ENCODE measurements around the gene TACC2.

Gene TACC2

GRCh38 chr10:121988361-121989324 is at the start of gene TACC2:
Gene TACC2, plus strand, starts transcription at chr10:121989163. Its CDS starts 32,819 bp downstream, at chr10:122021982.
- Histone ChIP-seq H3K4me3 (ENCODE audit: low read length) (no peak within 1 kb of the TSS), H3K4me1 (ENCODE audit: control insufficient read depth, low read depth, low read length) (no peaks in the 10 kb centered on the region), H3K36me3 (ENCODE audit: control insufficient read depth, low read depth, low read length) (no peaks in the 10 kb centered on the region), H3K9ac (ENCODE audit: low read length) (no peak within 1 kb of the TSS), H3K9me3 (ENCODE audit: control insufficient read depth, low read depth, low read length) (peaks cover 8% of the 10 kb centered on the region), H3K27ac (ENCODE audit: low read length) (no peak within 1 kb of the TSS), H3K27me3 (ENCODE audit: control insufficient read depth, insufficient read depth, low read length) (no peaks in the 10 kb centered on the region)

- Histone ChIP-seq H3K27me3 (ENCODE audit: control insufficient read depth, insufficient read depth, low read length) (no peaks in the 10 kb centered on the region), H3K9ac (ENCODE audit: low read length) (no peak overlapping the region), H3K9me3 (ENCODE audit: control insufficient read depth, low read depth, low read length) (no peaks in the 10 kb centered on the region), H3K27ac (ENCODE audit: low read length) (no peak overlapping the region), H3K4me1 (ENCODE audit: control insufficient read depth, low read depth, low read length) (no peaks in the 10 kb centered on the region), H3K36me3 (ENCODE audit: control insufficient read depth, low read depth, low read length) (no peaks in the 10 kb centered on the region), H3K4me3 (ENCODE audit: low read length) (no peak overlapping the region)
Observed at GRCh38 chr10:121941532-121941931, 47.4 kb upstream of the TACC2 start.

- Histone ChIP-seq H3K4me1 (ENCODE audit: control insufficient read depth, low read depth, low read length) (no peaks in the 10 kb centered on the region), H3K27me3 (ENCODE audit: control insufficient read depth, insufficient read depth, low read length) (no peaks in the 10 kb centered on the region), H3K36me3 (ENCODE audit: control insufficient read depth, low read depth, low read length) (no peaks in the 10 kb centered on the region), H3K27ac (ENCODE audit: low read length) (no peak overlapping the region), H3K9me3 (ENCODE audit: control insufficient read depth, low read depth, low read length) (no peaks in the 10 kb centered on the region), H3K9ac (ENCODE audit: low read length) (no peak overlapping the region), H3K4me3 (ENCODE audit: low read length) (no peak overlapping the region)
Observed at GRCh38 chr10:121942749-121943416, 46.1 kb upstream of the TACC2 start.

DNA sequence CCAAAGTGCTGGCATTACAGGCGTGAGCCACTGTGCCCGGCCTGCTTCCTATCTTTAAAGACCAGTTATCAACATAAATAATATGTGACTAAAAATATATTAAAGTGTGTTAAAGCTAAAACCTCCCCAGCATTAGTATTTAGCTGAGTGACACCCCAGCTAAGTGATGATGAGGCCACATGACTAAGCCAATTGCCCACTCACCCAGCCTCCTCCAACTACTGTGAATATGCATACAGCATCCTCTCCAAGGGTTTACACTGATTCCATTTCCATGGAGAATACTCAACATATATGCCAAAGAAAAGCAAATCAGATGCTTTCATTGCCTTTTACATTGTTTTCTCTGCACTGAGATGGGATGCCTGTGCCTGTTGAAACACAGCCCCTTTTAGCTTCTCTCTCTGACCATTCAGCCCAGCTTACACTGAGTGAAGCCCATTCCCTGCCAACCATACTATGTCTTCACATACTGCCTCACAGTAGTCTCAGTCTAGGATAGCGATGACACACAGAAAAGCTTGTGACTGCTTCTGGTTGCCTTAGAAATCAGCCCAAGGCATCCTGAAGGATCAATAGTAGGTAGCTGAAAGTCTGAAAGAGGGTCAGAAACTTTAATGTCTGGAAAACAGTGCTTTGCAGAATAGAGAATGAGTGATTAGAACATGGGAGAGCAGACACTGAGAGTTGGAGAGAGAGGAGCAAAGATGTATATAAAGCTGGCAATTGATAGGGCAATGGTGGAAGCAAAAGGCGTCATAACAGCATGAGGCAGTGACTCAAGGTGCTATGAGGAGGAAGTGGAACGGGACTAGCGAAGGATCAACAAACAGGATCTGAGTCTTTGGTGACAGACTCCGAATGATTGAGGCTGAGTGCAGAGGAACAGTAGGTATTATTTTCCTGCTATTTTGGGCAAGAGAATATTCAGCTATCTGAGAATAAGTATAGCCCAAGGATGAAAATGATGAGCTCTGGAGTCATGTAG is 41.3 kb upstream of the TACC2 start:
- no peaks in the 10 kb centered on the region for H3K4me1 ChIP-seq (ENCODE audit: control insufficient read depth, low read depth, low read length)
- H3K36me3 ChIP-seq (ENCODE audit: control insufficient read depth, low read depth, low read length), result no peaks in the 10 kb centered on the region
- H3K9ac ChIP-seq (ENCODE audit: low read length), result no peak overlapping the region
- H3K4me3 ChIP-seq (ENCODE audit: low read length), result no peak overlapping the region
- H3K27ac ChIP-seq (ENCODE audit: low read length), result no peak overlapping the region
- H3K9me3 ChIP-seq (ENCODE audit: control insufficient read depth, low read depth, low read length), result no peaks in the 10 kb centered on the region
- no peaks in the 10 kb centered on the region for H3K27me3 ChIP-seq (ENCODE audit: control insufficient read depth, insufficient read depth, low read length)

- H3K36me3 ChIP-seq (ENCODE audit: control insufficient read depth, low read depth, low read length), result no peaks in the 10 kb centered on the region
- no peak overlapping the region for H3K9ac ChIP-seq (ENCODE audit: low read length)
- H3K4me1 ChIP-seq (ENCODE audit: control insufficient read depth, low read depth, low read length), result no peaks in the 10 kb centered on the region
- H3K9me3 ChIP-seq (ENCODE audit: control insufficient read depth, low read depth, low read length), result no peaks in the 10 kb centered on the region
- no peak overlapping the region for H3K4me3 ChIP-seq (ENCODE audit: low read length)
- no peaks in the 10 kb centered on the region for H3K27me3 ChIP-seq (ENCODE audit: control insufficient read depth, insufficient read depth, low read length)
- H3K27ac ChIP-seq (ENCODE audit: low read length), result no peak overlapping the region
Observed at GRCh38 chr10:121949049-121949448, 39.9 kb upstream of the TACC2 start.

- no peaks in the 10 kb centered on the region for H3K27me3 ChIP-seq (ENCODE audit: control insufficient read depth, insufficient read depth, low read length)
- no peak overlapping the region for H3K9ac ChIP-seq (ENCODE audit: low read length)
- H3K27ac ChIP-seq (ENCODE audit: low read length), result no peak overlapping the region
- no peaks in the 10 kb centered on the region for H3K9me3 ChIP-seq (ENCODE audit: control insufficient read depth, low read depth, low read length)
- H3K4me3 ChIP-seq (ENCODE audit: low read length), result no peak overlapping the region
- H3K36me3 ChIP-seq (ENCODE audit: control insufficient read depth, low read depth, low read length), result no peaks in the 10 kb centered on the region
- no peaks in the 10 kb centered on the region for H3K4me1 ChIP-seq (ENCODE audit: control insufficient read depth, low read depth, low read length)
Observed at GRCh38 chr10:121949451-121949850, 39.5 kb upstream of the TACC2 start.

GRCh38 chr10:121952226-121952625 is 36.7 kb upstream of the TACC2 start:
- H3K4me3 ChIP-seq (ENCODE audit: low read length), result no peak overlapping the region
- H3K9ac ChIP-seq (ENCODE audit: low read length), result no peak overlapping the region
- no peaks in the 10 kb centered on the region for H3K9me3 ChIP-seq (ENCODE audit: control insufficient read depth, low read depth, low read length)

DNA sequence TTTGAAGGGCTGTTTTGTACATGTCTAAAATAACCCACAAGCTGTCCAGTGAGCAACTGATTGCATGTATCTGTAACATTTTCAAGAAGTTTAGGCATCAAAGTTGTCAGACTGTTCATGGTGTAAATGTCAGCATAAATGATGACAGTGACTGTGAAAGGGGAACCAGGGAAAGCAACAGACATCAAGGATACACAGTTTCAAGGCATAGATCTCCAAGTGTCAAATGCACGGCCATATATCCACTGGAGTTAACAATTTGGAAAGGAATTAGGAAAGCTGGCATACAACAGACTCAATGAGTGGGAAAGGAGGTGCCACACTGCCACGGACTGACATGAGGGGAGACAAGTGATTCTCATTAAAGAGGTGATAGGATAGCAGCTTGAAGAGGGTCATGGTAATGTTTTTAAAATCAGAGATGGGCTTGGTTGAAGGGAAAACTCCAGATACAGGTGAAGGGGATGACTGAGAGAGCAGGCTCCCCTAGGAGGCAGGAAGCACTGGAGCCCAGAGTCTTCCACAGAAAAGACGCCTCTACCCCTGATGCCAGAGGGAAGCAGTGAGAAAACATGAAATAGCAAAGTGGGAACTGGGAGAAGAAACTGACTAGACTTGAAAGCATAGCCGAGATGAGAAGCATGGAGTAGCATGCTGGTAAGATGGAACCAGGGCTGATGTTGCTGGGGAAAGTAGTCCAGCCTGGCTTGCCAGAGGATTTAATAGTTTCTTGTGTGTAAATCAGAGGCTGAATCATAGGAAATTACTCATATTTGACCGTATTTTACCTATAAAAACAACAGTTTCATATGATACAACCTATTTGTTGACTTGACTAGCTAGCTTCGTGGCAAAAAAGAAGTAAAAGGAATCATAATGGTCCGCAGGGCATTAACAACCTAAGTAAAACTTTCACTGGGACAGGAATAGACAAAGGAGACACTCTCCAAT is 32.6 kb upstream of the TACC2 start:
- Histone ChIP-seq H3K4me3 (ENCODE audit: low read length) (no peak overlapping the region), H3K36me3 (ENCODE audit: control insufficient read depth, low read depth, low read length) (peaks cover 28% of the 10 kb centered on the region), H3K27ac (ENCODE audit: low read length) (no peak overlapping the region), H3K9me3 (ENCODE audit: control insufficient read depth, low read depth, low read length) (no peaks in the 10 kb centered on the region), H3K4me1 (ENCODE audit: control insufficient read depth, low read depth, low read length) (peaks cover 5% of the 10 kb centered on the region), H3K27me3 (ENCODE audit: control insufficient read depth, insufficient read depth, low read length) (no peaks in the 10 kb centered on the region), H3K9ac (ENCODE audit: low read length) (no peak overlapping the region)

More at GRCh38 chr10:121952226-121952625, 36.7 kb upstream of the TACC2 start:
- H3K4me1 ChIP-seq (ENCODE audit: control insufficient read depth, low read depth, low read length), result no peaks in the 10 kb centered on the region
- no peaks in the 10 kb centered on the region for H3K27me3 ChIP-seq (ENCODE audit: control insufficient read depth, insufficient read depth, low read length)
- H3K36me3 ChIP-seq (ENCODE audit: control insufficient read depth, low read depth, low read length), result peaks cover 13% of the 10 kb centered on the region
- no peak overlapping the region for H3K27ac ChIP-seq (ENCODE audit: low read length)

DNA sequence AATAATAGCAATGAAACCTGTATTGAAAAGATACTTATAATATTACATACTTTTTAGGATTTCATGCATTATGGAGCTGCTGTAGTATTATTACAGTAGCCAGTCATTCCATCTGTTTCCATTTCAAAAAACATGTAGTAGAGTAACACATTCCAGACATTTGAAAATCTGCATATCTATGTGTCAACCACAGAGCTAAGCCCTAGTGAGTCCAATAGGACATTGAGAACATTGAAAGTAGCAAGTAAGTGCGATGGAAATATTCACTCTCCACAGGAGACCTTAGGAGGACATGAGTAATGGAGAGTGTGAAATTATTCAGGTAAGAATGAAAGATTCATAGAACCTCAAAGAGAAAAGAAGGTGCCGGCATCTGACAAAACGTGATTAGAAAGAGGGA is 29.3 kb upstream of the TACC2 start:
- H3K27me3 ChIP-seq (ENCODE audit: control insufficient read depth, insufficient read depth, low read length), result no peaks in the 10 kb centered on the region
- peaks cover 5% of the 10 kb centered on the region for H3K4me1 ChIP-seq (ENCODE audit: control insufficient read depth, low read depth, low read length)
- no peaks in the 10 kb centered on the region for H3K9me3 ChIP-seq (ENCODE audit: control insufficient read depth, low read depth, low read length)
- no peak overlapping the region for H3K9ac ChIP-seq (ENCODE audit: low read length)
- H3K27ac ChIP-seq (ENCODE audit: low read length), result no peak overlapping the region
- no peak overlapping the region for H3K4me3 ChIP-seq (ENCODE audit: low read length)
- peaks cover 37% of the 10 kb centered on the region for H3K36me3 ChIP-seq (ENCODE audit: control insufficient read depth, low read depth, low read length)

DNA sequence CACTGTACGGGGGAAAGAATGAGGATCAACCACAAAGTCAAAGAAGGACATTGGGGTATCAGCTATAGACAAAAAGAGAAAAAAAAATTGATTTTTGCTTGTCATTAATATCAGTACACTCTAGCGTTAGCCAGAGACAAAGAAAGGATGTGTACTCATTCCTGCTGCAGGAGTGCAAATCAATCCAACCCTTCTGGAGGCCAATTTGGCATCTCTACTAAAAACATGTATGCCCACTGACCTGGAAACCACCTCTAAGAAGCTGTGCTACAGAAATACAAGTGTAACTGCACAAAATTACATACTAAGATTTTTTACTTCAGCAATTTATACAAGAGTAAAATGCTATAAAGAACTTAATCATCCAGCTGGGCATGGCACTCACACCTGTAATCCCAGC is 27.5 kb upstream of the TACC2 start:
- no peak overlapping the region for H3K9ac ChIP-seq (ENCODE audit: low read length)
- no peak overlapping the region for H3K4me3 ChIP-seq (ENCODE audit: low read length)
- H3K27ac ChIP-seq (ENCODE audit: low read length), result no peak overlapping the region
- peaks cover 5% of the 10 kb centered on the region for H3K4me1 ChIP-seq (ENCODE audit: control insufficient read depth, low read depth, low read length)
- H3K27me3 ChIP-seq (ENCODE audit: control insufficient read depth, insufficient read depth, low read length), result no peaks in the 10 kb centered on the region
- peaks cover 47% of the 10 kb centered on the region for H3K36me3 ChIP-seq (ENCODE audit: control insufficient read depth, low read depth, low read length)
- no peaks in the 10 kb centered on the region for H3K9me3 ChIP-seq (ENCODE audit: control insufficient read depth, low read depth, low read length)

Measured in iPS-18a (cell line).